Inflammatory macrophage treated with lipopolysaccharide for 1 hour (primary cell): Measurements from ENCODE around the gene DDIT4L.
"Not testable (repeated sequence)": the region's sequence is repeated elsewhere in the genome, so short reads cannot be mapped to it uniquely, and the experiment has no call there.

ENCODE experiments used
- DNase-seq, 2 donors: peaks; one replicate each; pipeline ENCODE4 v3.0.0-alpha.2; 2020 to 2022

Gene DDIT4L

DNA sequence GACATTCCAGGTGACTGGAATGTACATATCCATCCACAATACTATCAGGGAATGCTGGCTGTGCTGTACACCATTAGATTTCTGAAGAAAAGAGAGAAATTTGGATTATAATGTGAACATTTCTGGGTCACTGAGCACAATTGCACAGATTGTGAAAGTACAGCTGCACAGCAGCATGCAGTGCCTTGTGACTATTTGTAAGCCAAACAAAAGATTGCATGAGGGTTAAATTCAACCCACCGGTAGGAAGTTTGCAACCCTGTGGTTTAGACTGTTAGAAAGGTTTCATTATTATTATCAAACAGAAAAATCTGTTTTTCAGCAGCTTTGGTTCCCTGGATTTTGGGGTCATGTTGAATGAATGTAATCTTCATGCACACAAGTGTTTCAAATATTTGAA is 24.5 kb downstream of the DDIT4L start:
- peak in 1 of 2 donors; percentile 29 for DNase-seq

DNA sequence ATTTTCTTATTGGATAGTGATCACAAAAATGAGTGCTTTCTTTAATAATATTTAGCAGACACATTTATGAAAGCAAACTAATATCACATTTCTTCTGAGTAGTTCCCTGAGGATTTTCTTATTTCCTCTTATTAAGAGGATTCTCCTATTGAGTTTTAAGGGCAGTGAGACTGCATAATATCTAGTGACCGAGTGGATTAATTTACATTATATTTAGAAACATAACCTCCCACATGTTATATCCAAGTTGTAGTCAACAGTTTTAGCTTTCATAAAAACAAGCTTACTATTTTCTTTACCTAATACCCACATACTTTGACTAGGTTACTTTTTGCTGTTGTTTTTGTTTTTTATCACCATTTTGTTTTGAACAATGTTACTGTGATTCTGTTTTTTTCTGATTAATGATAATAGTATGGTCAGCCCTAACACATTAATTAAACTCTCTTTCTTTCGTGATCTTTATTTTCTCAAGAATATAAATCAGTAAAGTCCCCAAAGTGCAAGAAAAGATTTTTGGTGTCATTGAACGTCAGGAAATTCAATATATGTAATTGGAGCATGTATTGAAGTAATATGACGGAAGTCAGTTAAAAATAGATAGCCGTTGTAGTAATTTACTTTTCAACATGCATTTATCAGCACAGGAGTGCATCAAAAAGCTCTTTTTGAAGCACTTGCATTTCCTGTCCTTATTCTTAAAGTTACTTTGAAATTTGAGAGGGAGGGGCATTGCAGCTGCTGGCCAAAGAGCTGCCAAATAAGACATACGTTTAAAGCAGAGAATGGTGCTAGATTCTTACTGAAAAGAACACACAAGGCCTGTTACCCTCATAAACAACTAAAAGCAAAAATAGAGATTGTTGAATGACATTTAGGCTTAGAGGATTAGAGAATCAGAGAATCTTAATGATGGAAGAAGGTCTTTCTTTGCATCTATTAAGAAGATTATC is 25.2 kb downstream of the DDIT4L start:
- DNase-seq, result no peak

DNA sequence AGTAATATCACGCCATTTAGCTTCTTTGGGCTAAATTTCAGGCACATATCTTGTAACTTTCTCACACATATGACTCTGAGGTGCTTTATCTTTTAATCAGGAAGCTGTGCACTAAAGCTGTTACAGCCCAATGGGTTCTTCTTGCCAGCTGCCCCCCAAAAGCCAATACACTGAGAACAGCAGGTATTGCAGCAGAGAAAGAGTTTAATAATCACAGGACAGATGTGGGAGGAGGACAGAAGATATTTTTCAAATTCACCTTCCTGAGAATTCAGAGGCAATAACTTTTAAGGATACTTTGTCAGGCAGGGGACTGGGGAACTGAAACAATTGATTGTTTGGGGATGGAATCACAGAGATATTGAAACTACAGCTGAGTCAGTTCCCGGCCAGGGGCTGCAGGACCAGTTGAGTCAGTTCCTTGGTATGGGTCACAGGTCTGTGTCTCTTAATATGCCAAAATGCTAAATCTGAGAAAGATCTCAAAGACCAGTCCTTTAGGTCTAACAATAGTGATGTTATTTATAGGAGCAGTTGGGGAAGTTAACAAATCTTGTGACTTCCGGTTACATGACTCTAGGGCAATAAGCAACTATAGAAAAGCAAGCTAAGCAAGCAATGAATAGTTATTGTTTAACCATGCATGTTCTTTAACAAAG is 28.1 kb downstream of the DDIT4L start:
- DNase-seq, result peak in 1 of 2 donors; percentile 2

DNA sequence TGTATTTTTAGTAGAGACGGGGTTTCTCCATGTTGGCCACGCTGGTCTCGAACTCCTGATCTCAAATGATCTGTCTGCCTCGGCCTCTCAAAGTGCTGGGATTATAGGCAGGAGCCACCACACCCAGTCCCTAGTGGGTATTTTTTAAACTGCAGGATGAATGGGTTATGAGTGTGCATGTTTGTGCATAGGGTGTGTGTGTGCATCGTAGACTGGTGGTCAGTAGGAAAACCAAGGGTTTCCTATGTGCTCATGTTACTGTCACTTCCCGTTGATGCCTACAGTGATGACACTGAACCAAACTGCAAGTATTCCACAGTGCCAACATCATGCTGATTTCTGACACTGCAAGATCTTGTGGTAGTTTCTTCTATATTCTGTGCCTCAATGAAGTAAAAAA is 41.1 kb downstream of the DDIT4L start:
- no peak for DNase-seq

DNA sequence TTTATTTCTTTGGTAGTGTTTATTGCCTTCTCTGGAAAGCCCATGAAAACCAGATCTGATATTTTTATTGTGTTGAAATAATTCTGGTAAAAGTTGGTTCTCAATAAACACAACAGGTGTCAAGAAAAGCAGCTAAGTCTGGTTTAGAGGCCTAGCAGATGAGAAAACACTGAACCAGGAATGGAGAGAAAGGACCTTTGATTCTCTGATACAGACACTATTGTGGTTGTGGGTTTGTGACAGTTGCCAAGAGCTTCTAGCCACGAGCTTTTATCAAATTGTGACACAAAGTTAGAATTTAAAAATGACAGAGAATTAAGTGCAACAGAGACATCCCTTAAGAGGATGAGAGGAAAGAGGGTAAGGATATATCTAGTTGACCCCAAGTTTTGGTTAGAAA is 42.6 kb downstream of the DDIT4L start:
- DNase-seq, result no peak

DNA sequence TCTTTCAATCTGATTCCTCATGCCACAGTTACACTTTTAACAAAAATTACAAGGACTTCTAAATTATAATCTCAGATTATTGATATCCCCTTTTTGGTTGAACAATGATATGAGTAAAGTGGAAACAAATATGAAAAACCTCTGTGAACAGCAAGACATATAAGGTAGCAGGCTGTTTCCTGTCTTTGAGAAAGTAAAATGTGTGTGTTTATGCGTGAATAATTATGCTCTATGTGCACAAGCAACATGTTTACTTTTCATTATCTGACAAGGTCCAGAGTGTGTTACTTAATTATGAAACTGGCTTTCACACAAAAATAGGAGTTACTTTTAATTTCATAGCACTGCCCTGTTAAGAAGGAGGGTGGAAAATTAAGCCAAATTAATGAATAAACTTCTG is 43.1 kb downstream of the DDIT4L start:
- DNase-seq, result no peak

DNA sequence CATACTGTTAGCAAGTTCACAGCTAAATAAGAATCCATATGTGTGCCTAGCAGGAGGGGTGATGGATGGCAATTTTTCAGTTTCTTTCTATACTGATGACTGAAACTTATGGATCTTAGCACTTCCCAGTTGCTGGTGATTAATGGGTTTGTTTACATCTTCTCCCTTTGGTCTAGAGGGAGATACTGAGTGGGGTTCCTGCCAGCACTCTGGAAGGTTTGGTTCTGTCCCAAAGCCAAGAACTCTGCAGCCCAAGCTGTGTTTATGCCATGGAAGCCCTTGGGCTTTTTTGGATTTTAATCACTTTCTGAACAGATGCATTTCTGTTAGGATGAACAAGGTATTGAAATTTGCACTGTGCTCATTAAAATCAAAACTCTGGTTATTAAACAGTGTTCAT is 43.5 kb downstream of the DDIT4L start:
- DNase-seq, result no peak

DNA sequence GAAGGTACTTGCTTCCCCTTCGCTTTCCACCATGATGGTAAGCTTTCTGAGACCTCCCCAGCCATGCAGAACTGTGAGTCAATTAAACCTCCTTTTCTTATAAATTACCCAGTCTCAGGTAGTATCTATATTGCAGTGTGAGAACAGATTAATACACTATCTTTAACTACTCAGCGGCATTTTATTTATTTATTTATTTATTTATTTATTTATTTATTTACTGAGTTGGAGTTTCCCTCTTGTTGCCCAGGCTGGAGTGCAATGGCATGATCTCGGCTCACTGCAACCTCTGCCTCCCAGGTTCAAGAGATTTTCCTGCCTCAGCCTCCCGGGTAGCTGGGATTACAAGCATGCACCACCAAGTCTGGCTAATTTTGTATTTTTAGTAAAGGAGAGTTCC is 52.9 kb downstream of the DDIT4L start:
- not testable (repeated sequence) for DNase-seq
